ENCODE data around the gene FMNL3. TPM values are rescaled to one million over a fixed set of nuclear protein-coding genes. Genes with fewer than 3 reads are reported as not detected.
"Not testable (repeated sequence)": the region's sequence is repeated elsewhere in the genome, so short reads cannot be mapped to it uniquely, and the experiment has no call there.

FMNL3 gene
- total and polyA plus RNA-seq, 7 experiments from 2014 or later = 10.4 to 40.4 (median 37.8) TPM

DNA sequence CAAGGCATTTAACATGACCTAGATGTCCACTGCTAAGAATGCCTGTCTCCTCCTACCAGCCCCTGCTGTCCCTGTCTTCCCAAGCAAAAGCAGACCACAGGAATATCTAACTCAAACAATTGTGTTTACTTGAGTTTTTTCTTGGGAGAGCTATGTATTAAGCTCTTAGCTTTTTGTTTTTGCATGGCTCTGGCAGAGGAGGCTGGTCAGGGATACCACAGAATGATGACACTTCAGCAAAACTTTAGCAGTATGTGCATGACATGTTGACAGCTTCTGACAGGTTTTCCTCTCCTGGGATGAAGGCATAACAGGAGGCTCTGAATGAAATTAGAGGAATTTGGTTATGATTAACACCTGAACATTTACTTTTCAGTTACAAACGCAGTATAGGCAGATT lies 41.1 kb upstream of the FMNL3 start:
- Mint-ChIP-seq H3K4me1 (peaks cover 53 to 99% (median 87%) of the 10 kb centered on the region in 7 donors), H3K27ac (peak overlapping the region in 8 of 9 donors; percentile 25 to 76 (median 56)), H3K9me3 (no peaks in the 10 kb centered on the region), H3K27me3 (no peaks in the 10 kb centered on the region), H3K4me3 (peak overlapping the region in 9 of 10 donors; percentile 39 to 95 (median 61)), H3K36me3 (peaks cover 0 to 27% (median 17%) of the 10 kb centered on the region in 5 donors)
- ATAC-seq (no peak), DNase-seq (no peak)
- Histone ChIP-seq H3K4me3 (ENCODE audit: low read length) (no peak overlapping the region), H3K9me3 (ENCODE audit: control insufficient read depth in 2 of 3, low read length in 3 of 3) (no peaks in the 10 kb centered on the region), H3K27ac (ENCODE audit: low read depth, low read length) (peak overlapping the region; percentile 24), H3K4me1 (ENCODE audit: control insufficient read depth in 2 of 2, insufficient read depth in 2 of 2, low read length in 2 of 2) (peaks cover 65 to 76% of the 10 kb centered on the region in 2 donors), H3K36me3 (ENCODE audit: control insufficient read depth in 2 of 3, insufficient read depth in 3 of 3, low read length in 3 of 3) (peaks cover 3 to 15% (median 7%) of the 10 kb centered on the region in 3 experiments), H3K27me3 (ENCODE audit: control insufficient read depth in 2 of 2, insufficient read depth in 2 of 2, low read length in 2 of 2) (no peaks in the 10 kb centered on the region)
- CTCF ChIA-PET = interaction anchor here (1.0 to 1.1 kb wide), 2 partner anchors 16 to 91 kb away, joined by 3 to 5 read pairs; no protein-coding TSS in a partner anchor
- intact Hi-C loops (cut with micrococcal nuclease) = loop anchor here in 1 of 2 donors (10.0 kb wide), 1 partner anchor 276 kb away; the partner anchor contains the start of gene RACGAP1
- POLR2A ChIA-PET = interaction anchor here (1.6 kb wide), 1 partner anchor 80 kb away, joined by 4 read pairs; the partner anchor contains the start of gene NCKAP5L

DNA sequence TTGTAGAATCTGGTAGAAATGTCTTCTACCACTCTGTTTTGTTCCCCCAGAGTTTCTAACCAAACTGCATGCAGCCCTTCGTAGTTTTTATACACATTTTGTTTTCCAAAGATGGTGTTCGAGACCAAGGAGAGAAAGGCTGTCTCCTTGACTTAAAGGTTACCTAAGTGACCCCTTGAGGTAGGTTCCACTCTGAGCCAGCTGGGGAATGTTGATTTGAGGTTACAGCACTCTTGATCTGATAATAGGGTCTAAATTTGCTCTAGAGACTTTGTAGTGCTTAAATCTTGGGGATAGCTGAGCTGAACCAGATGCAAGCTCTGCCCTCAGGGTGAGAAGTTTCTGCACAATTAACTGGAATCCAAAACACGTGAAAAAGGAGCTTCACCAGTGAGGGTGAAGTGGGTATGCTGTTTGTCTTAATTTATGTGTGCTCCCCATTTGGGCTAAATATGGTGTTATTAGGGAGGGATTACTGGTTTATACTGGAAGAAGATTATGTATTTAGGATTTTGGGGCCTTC lies 37.2 kb upstream of the FMNL3 start:
- ATAC-seq (no peak), DNase-seq (no peak)
- H3K4me1 ChIP-seq (ENCODE audit: control insufficient read depth in 2 of 2, insufficient read depth in 2 of 2, low read length in 2 of 2) = peaks cover 53 to 66% of the 10 kb centered on the region in 2 donors
- Mint-ChIP-seq H3K4me1 (peaks cover 49 to 81% (median 66%) of the 10 kb centered on the region in 7 donors), H3K4me3 (peak overlapping the region; percentile 30 to 97 (median 65)), H3K9me3 (peaks cover 0 to 9% (median 0%) of the 10 kb centered on the region in 11 donors), H3K27ac (peak overlapping the region in 6 of 9 donors; percentile 14 to 79 (median 32)), H3K27me3 (peaks cover 0 to 4% (median 0%) of the 10 kb centered on the region in 5 donors), H3K36me3 (peaks cover 0 to 27% (median 7%) of the 10 kb centered on the region in 5 donors)
- ChIA-PET POLR2A (interaction anchor here (0.7 to 1.0 kb wide), 2 partner anchors 17 to 84 kb away, joined by 3 read pairs; partner anchors contain the start of gene NCKAP5L), CTCF (interaction anchor here (1.4 to 1.6 kb wide), 3 partner anchors 18 to 95 kb away, joined by 3 to 4 read pairs (median 4); no protein-coding TSS in a partner anchor)
- no peak overlapping the region for H3K4me3 ChIP-seq (ENCODE audit: low read length)
- peaks cover 0 to 9% (median 0%) of the 10 kb centered on the region in 3 experiments for H3K36me3 ChIP-seq (ENCODE audit: control insufficient read depth in 2 of 3, insufficient read depth in 3 of 3, low read length in 3 of 3)
- no peaks in the 10 kb centered on the region for H3K27me3 ChIP-seq (ENCODE audit: control insufficient read depth in 2 of 2, insufficient read depth in 2 of 2, low read length in 2 of 2)
- intact Hi-C loops (cut with micrococcal nuclease) = loop anchor here (5.0 to 10.0 kb wide), 5 partner anchors 280 to 682 kb away; partner anchors contain the start of genes KMT2D (in 1 of the 2), RACGAP1 (in 1 of the 2), SPATS2 (in 1 of the 2) and TUBA1A (in 1 of the 2)
- H3K27ac ChIP-seq (ENCODE audit: low read depth, low read length) = peak overlapping the region; percentile 14
- no peaks in the 10 kb centered on the region for H3K9me3 ChIP-seq (ENCODE audit: control insufficient read depth in 2 of 3, low read length in 3 of 3)

DNA sequence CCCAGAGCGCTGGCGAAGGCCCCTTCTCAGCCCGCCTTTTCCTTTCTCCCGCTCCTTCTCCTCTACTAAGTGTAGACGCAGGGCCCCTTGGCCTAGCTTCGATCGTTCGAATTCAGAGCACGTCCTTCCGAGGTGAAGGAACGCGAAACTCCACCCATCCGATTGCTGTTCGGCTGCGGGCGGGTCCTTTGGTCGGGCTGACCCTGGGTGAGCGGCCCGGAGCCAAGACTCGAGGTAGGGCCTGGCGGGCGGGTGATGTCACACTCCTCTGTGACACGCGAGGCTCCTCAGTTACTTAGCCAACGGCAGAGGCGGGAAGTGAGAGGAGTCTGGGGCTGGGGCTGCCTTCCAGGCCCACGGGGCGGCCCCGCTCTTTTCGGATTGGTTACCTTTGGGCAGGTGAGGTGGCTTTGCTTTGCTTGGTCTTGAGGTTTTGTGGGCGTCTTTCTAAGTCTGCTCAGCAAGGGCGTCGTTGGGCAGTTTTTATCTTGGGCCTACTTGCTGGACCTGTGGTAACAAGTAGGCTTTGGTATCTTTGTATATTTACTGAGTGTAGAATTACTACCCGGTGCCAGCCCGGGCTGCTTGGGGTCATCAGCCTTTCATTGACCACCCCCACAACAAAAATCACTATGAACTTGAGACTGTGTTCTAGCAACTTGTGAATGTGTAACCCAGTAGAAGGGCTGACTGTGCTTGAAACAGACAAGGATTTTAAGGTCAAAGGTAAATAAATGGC lies 34.8 kb upstream of the FMNL3 start:
- Mint-ChIP-seq H3K27me3 (peaks cover 0 to 6% (median 0%) of the 10 kb centered on the region in 5 donors), H3K9me3 (peaks cover 0 to 9% (median 0%) of the 10 kb centered on the region in 11 donors), H3K36me3 (peaks cover 0 to 23% (median 7%) of the 10 kb centered on the region in 5 donors), H3K4me3 (peak overlapping the region; percentile 91 to 98 (median 94)), H3K27ac (peak overlapping the region; percentile 96 to 99 (median 98)), H3K4me1 (peaks cover 31 to 57% (median 45%) of the 10 kb centered on the region in 7 donors)
- no peaks in the 10 kb centered on the region for H3K27me3 ChIP-seq (ENCODE audit: control insufficient read depth in 2 of 2, insufficient read depth in 2 of 2, low read length in 2 of 2)
- peak overlapping the region; percentile 96 for H3K27ac ChIP-seq (ENCODE audit: low read depth, low read length)
- DNase-seq = peak; percentile 74 to 93 (median 84)
- peaks cover 0 to 9% (median 0%) of the 10 kb centered on the region in 3 experiments for H3K36me3 ChIP-seq (ENCODE audit: control insufficient read depth in 2 of 3, insufficient read depth in 3 of 3, low read length in 3 of 3)
- peaks cover 34 to 46% of the 10 kb centered on the region in 2 donors for H3K4me1 ChIP-seq (ENCODE audit: control insufficient read depth in 2 of 2, insufficient read depth in 2 of 2, low read length in 2 of 2)
- peak; percentile 78 for ATAC-seq
- intact Hi-C loops (cut with micrococcal nuclease) = loop anchor here (1.0 to 10.0 kb wide), 28 partner anchors 8 to 1306 kb away; partner anchors contain the start of genes BCDIN3D (in 2 of the 2), FMNL3 (in 2 of the 2), MCRS1 (in 2 of the 2) and NCKAP5L (in 2 of the 2)
- CTCF ChIA-PET = interaction anchor here (0.6 to 2.2 kb wide), 21 partner anchors 10 to 196 kb away, joined by 3 to 28 read pairs (median 4); partner anchors contain the start of genes NCKAP5L and PRPF40B
- H3K9me3 ChIP-seq (ENCODE audit: control insufficient read depth in 2 of 3, low read length in 3 of 3) = no peaks in the 10 kb centered on the region
- peak overlapping the region; percentile 80 for H3K4me3 ChIP-seq (ENCODE audit: low read length)
- POLR2A ChIA-PET = interaction anchor here (0.5 to 2.5 kb wide), 45 partner anchors 8 to 1582 kb away, joined by 3 to 36 read pairs (median 5); partner anchors contain the start of genes BCDIN3D, BIN2, COX14 and FMNL3

DNA sequence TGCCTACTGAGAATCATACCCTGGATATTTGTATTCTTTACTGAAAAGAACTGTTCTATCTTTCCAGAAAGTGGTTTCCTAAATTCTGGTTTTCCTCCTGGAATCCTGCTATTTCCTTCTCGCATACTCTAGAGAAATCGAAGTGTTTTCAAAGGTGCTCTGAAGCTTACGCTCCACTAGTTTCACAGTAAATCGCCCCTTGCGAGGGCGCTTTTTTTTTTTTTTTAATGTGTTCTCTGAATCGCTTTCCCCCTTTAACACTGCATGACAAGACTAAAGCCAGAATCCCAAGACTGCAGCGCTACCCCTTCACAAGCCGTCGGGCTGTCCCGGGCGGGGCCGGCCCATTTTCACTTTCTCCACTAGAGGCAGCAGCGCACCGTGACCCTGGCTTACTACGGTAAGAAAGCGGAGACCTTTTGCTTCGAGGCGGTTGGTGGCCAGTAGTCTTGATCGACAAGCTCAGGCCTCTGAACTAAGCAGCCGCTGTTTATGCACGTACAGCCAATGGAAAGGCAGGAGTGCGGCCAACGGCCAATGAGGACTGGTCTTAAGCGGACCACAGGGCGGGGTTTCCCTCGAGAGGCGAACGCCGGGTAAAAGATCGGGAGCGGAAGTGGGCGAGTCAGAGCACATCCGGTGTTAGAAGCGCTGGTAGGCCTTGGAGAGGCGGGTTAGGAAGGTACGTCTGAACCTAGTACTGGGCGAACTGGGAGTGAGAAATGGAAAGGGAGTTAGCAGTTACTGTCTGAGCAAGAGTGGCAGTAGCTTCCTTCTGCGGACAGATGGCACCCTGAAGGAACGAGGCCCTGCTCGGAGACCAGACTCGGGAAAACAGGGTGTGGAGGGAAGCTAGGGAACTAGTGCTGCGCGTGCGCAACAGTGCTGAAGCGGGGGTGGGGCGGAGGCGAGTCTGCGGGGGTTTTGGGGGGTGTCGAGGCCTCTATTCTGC lies 34.0 kb upstream of the FMNL3 start, which contains the start of gene TMBIM6:
TSS of gene TMBIM6 (plus strand) at position 628 of the 952 bp plus-strand sequence. CDS start 10,937 bp downstream, outside the sequence.
- Mint-ChIP-seq H3K9me3 (peaks cover 0 to 9% (median 0%) of the 10 kb centered on the region in 11 donors), H3K27ac (peak within 1 kb of the TSS; percentile 96 to 99 (median 98)), H3K4me3 (peak within 1 kb of the TSS; percentile 91 to 98 (median 94)), H3K27me3 (peaks cover 0 to 6% (median 0%) of the 10 kb centered on the region in 5 donors), H3K36me3 (peaks cover 0 to 20% (median 7%) of the 10 kb centered on the region in 5 donors), H3K4me1 (peaks cover 25 to 49% (median 36%) of the 10 kb centered on the region in 7 donors)
- peak within 1 kb of the TSS; percentile 96 for H3K27ac ChIP-seq (ENCODE audit: low read depth, low read length)
- DNase-seq (peak; percentile 92 to 100 (median 99)), ATAC-seq (peak; percentile 92)
- H3K4me3 ChIP-seq (ENCODE audit: low read length) = peak within 1 kb of the TSS; percentile 80
- intact Hi-C loops (cut with micrococcal nuclease) = loop anchor here (1.0 to 10.0 kb wide), 28 partner anchors 9 to 1307 kb away; partner anchors contain the start of genes BCDIN3D (in 2 of the 2), FMNL3 (in 2 of the 2), MCRS1 (in 2 of the 2) and NCKAP5L (in 2 of the 2)
- peaks cover 27 to 37% of the 10 kb centered on the region in 2 donors for H3K4me1 ChIP-seq (ENCODE audit: control insufficient read depth in 2 of 2, insufficient read depth in 2 of 2, low read length in 2 of 2)
- peaks cover 0 to 9% (median 0%) of the 10 kb centered on the region in 3 experiments for H3K36me3 ChIP-seq (ENCODE audit: control insufficient read depth in 2 of 3, insufficient read depth in 3 of 3, low read length in 3 of 3)
- POLR2A ChIA-PET = interaction anchor here (0.5 to 2.5 kb wide), 51 partner anchors 9 to 1583 kb away, joined by 3 to 36 read pairs (median 4); partner anchors contain the start of genes BCDIN3D, BIN2, COX14 and FMNL3
- no peaks in the 10 kb centered on the region for H3K27me3 ChIP-seq (ENCODE audit: control insufficient read depth in 2 of 2, insufficient read depth in 2 of 2, low read length in 2 of 2)
- no peaks in the 10 kb centered on the region for H3K9me3 ChIP-seq (ENCODE audit: control insufficient read depth in 2 of 3, low read length in 3 of 3)
- CTCF ChIA-PET = interaction anchor here (0.6 to 2.2 kb wide), 26 partner anchors 11 to 371 kb away, joined by 3 to 28 read pairs (median 4); partner anchors contain the start of genes COX14, NCKAP5L and PRPF40B

DNA sequence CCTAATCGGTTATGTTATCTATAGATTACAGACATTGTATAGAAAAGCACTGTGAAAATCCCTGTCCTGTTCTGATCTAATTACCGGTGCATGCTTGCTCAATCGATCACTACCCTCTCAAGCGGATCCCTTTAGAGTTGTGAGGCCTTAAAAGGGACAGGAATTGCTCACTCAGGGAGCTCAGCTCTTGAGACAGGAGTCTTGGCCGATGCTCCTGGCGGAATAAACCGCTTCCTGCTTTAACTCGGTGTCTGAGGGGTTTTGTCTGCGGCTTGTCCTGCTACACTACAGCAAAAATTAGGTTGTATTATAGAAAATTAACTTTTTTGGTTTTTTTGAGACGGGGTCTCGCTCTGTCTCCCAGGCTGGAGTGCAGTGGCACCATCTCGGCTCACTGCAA lies 33.1 kb upstream of the FMNL3 start:
- not testable (repeated sequence) for DNase-seq; H3K27me3 ChIP-seq (ENCODE audit: control insufficient read depth in 2 of 2, insufficient read depth in 2 of 2, low read length in 2 of 2); H3K36me3 ChIP-seq (ENCODE audit: control insufficient read depth in 2 of 3, insufficient read depth in 3 of 3, low read length in 3 of 3); H3K9me3 ChIP-seq (ENCODE audit: control insufficient read depth in 2 of 3, low read length in 3 of 3); H3K4me3 ChIP-seq (ENCODE audit: low read length); ATAC-seq; H3K27me3 Mint-ChIP-seq; H3K27ac ChIP-seq (ENCODE audit: low read depth, low read length); H3K4me3 Mint-ChIP-seq
- peak overlapping the region in 5 of 9 donors; percentile 42 to 99 (median 97) for H3K27ac Mint-ChIP-seq
- H3K36me3 Mint-ChIP-seq = peaks cover 0 to 20% (median 7%) of the 10 kb centered on the region in 5 donors
- H3K9me3 Mint-ChIP-seq = peaks cover 0 to 12% (median 2%) of the 10 kb centered on the region in 11 donors
- intact Hi-C loops (cut with micrococcal nuclease) = loop anchor here (2.0 to 10.0 kb wide), 8 partner anchors 69 to 678 kb away; partner anchors contain the start of genes KMT2D (in 1 of the 2), MCRS1 (in 1 of the 2), RACGAP1 (in 1 of the 2) and SPATS2 (in 1 of the 2)
- peaks cover 25 to 42% (median 35%) of the 10 kb centered on the region in 7 donors for H3K4me1 Mint-ChIP-seq
- CTCF ChIA-PET = interaction anchor here (0.7 to 2.2 kb wide), 6 partner anchors 12 to 100 kb away, joined by 3 to 28 read pairs (median 6); no protein-coding TSS in a partner anchor
- POLR2A ChIA-PET = interaction anchor here (0.8 to 2.5 kb wide), 11 partner anchors 13 to 609 kb away, joined by 3 to 36 read pairs (median 9); partner anchors contain the start of genes FMNL3 and TUBA1B
- H3K4me1 ChIP-seq (ENCODE audit: control insufficient read depth in 2 of 2, insufficient read depth in 2 of 2, low read length in 2 of 2) = peaks cover 25 to 34% of the 10 kb centered on the region in 2 donors
